HG03139 (cell line): ENCODE measurements around the gene FAM180B.

Source experiments
- ATAC-seq: cut with Tn5 transposase; IDR thresholded peaks from one replicate; pipeline ENCODE4 v1.9.1; 2021; ENCODE audit not compliant: unreplicated experiment

Gene FAM180B

GRCh38 chr11:47566149-47566698 lies 20.3 kb upstream of the FAM180B start:
- ATAC-seq, result no peak

DNA sequence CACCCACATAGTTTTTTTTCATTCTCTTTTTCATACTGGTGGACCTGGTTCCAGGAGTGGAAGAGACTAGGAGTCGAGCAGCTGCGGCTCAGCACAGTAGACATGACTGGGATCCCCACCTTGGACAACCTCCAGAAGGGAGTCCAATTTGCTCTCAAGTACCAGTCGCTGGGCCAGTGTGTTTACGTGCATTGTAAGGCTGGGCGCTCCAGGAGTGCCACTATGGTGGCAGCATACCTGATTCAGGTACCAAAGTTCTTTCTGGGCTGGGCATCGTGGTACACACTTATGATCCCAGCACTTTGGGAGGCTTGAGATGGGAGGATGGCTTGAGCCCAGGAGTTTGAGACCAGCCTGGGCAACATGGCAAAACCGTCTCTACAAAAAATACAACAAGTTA lies 16.8 kb upstream of the FAM180B start:
- no peak for ATAC-seq

GRCh38 chr11:47570651-47571356 lies 15.7 kb upstream of the FAM180B start:
- ATAC-seq, result no peak

DNA sequence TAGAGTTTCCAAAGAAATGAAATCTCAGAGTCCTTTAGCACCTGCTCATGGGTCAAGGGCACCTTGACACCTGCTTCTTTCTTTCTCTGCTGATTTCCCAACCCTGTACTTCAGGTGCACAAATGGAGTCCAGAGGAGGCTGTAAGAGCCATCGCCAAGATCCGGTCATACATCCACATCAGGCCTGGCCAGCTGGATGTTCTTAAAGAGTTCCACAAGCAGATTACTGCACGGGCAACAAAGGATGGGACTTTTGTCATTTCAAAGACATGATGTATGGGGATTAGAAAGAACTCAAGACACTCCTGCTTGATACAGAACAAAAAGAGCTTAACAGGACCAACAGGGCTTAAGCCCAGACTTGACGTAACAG lies 15.1 kb upstream of the FAM180B start:
- ATAC-seq, result no peak

DNA sequence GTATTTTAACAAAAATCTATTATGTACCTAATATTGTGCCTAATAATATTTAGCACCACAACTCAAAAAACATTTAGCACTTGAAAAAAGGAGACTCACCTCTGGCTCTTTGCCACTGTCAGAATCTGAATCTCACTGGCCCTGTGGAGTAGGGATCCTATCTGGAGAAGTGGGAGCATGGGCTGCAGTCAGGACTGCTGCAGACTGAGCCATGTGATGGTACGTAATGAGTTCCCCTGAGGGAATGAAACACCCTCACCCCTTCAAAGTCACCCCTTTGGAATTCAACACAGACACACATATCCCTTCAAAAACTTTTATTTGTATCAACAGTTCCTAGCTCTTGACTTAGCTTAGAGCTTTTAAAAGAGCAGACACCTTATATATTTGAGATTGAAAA lies 14.6 kb upstream of the FAM180B start:
- ATAC-seq, result no peak

- ATAC-seq, result no peak
These were observed 13.7 kb upstream of the FAM180B start for GRCh38 chr11:47572715-47573255.

GRCh38 chr11:47573321-47573720 lies 13.2 kb upstream of the FAM180B start:
- no peak for ATAC-seq

DNA sequence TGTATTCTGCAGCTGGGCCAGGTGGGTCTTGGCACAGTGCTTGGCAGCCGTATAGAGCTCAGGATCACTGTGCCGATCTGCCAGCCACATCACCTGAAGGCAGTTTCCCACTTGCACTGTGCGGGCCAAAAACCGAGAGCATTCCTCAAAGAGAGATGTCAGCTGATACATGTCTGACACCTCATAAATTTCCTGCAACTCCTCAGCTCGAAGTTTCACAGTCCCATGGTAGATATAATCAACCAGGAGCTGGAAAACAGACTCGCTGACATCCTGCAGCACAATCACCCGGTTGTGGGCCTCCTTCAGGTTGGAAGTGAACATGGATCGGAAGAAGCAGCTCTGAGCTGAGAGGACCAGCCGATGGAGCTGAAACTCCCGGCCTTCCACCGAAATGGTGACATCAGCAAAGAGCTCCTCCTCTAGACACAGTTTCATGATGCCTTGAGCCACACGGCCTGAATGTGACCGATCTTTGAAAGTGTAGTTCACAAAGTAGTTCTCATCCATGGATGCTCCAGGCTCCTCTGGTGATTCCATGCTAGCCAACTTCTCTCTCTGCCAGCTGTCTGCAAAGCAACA lies 8.9 kb upstream of the FAM180B start:
- no peak for ATAC-seq

GRCh38 chr11:47578524-47579494 lies 7.7 kb upstream of the FAM180B start, which contains the start of the genes KBTBD4 and NDUFS3:
Gene KBTBD4 (minus strand): TSS chr11:47578970. CDS start chr11:47578951, 19 bp downstream.
Gene NDUFS3 (plus strand): TSS chr11:47579074. CDS start chr11:47579092, 18 bp downstream.
- peak; percentile 92 for ATAC-seq

GRCh38 chr11:47583844-47584243 lies 2.6 kb upstream of the FAM180B start:
- ATAC-seq, result no peak

- ATAC-seq, result no peak
These were observed 700 bp downstream of the FAM180B start for GRCh38 chr11:47587039-47587716.

GRCh38 chr11:47587723-47588326 lies 1.3 kb downstream of the FAM180B start:
- ATAC-seq, result no peak

DNA sequence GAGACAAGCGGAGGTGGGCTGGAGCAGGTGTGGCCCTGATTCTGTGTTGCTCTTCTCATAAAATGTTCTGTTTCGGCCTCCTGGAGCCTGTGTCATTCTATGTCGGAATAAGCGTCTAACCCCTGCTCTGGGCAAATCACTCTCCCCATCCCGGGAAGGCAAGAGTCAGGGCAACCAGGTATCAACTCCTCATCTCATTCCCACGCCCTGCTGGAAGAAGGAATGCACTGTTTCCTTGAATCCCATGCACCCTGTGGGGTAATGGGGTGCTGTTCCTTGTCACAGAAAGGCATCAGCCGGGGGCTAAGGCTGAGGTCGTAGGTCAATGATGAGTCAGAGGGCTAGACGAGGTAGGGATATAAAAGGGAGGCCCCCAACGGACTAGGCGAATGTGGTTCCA lies 2.6 kb downstream of the FAM180B start:
- no peak for ATAC-seq

- no peak for ATAC-seq
These were observed 3.1 kb downstream of the FAM180B start for GRCh38 chr11:47589584-47589976.

DNA sequence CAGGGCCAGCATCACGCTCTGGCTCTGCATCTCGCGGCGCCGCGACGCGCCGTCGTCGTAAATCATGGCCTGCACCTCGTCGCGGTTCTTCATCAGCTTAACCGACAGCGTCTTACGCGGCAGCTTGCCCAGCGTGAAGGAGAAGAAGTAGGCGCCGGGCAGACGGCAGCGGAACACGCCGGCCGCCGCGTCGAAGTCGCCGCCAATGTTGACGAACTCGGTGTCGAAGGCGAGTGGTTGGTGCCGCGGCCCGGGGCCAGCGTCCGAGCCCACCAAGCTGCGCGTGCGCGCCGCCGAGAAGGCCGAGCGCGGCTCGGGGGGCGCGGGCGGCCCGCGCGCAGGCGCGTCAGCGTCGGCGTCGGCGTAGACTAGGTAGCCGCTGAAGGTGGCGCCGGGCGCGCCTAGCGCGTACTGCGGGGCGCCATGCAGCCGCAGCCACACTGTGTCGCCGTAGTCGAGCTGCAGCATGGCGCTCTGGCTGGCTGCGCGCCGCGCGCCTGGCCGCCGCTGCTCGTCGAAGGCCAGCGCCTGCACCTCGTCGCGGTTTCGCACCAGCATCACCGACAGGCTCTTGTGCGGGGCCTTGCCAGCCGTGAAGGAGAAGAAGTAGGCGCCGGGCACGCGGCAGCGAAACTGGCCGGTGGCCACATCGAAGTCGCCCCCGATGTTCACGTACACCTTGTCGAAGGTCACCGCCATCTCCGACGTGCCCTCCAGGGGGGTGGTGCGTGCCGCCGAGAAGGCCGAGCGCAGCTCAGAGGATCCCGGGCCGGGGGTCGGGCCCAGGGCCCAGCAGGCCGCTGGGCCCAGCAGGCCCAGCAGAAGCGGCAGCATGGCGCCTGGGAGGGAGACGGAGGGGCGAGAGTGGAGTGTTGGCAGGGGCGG lies 3.7 kb downstream of the FAM180B start:
- no peak for ATAC-seq

- ATAC-seq, result no peak
These were observed 5.3 kb downstream of the FAM180B start for GRCh38 chr11:47591764-47592163.

DNA sequence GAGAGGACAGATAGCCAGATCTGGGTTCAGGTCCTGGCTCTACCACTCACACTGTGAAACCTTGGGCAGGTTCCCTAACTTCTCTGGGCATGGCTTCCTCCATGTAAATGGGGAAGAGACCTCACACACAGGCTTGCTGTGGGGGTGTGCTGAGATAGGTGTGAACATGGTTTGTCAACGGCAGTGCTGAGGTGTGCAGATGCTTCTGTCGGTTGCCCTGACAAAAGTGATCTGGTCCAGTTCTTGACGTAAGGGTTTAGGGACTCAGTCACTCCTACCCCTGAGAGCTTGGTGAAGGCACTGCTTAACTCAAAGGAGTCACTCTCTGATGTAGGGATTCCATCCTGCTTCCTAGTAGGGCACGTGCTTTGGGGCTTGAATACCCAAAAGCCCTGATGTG lies 5.8 kb downstream of the FAM180B start:
- no peak for ATAC-seq

- ATAC-seq, result no peak
These were observed 6.5 kb downstream of the FAM180B start for GRCh38 chr11:47592970-47593369.

- no peak for ATAC-seq
These were observed 7.0 kb downstream of the FAM180B start for GRCh38 chr11:47593492-47593933.
